Ectodermal cell (in vitro differentiated cells): ENCODE results near the gene SH2D3A.
"Not testable (repeated sequence)": the region's sequence is repeated elsewhere in the genome, so short reads cannot be mapped to it uniquely, and the experiment has no call there.

Experiments
- H3K27ac ChIP-seq: 2 replicates; pipeline ENCODE4 v1.7.0; 2013; ENCODE audit warnings: mild to moderate bottlenecking, low read depth, low read length; ENCODE audit not compliant: insufficient read depth, poor library complexity, severe bottlenecking
- H3K27me3 ChIP-seq: 2 replicates; pipeline ENCODE4 v1.7.0; 2013; ENCODE audit warnings: mild to moderate bottlenecking, low read length; ENCODE audit not compliant: insufficient read depth, control insufficient read depth, poor library complexity, severe bottlenecking
- H3K36me3 ChIP-seq: one replicate; pipeline ENCODE4 v1.7.0; 2013; ENCODE audit warnings: low read length; ENCODE audit not compliant: control insufficient read depth, insufficient read depth
- H3K4me1 ChIP-seq: one replicate; pipeline ENCODE4 v1.7.0; 2013; ENCODE audit warnings: low read length; ENCODE audit not compliant: control insufficient read depth, insufficient read depth
- H3K4me3 ChIP-seq: 2 replicates; pipeline ENCODE4 v1.7.0; 2013; ENCODE audit warnings: low read depth, low read length, control low read depth; ENCODE audit not compliant: insufficient read depth
- H3K9me3 ChIP-seq: 2 replicates; pipeline ENCODE4 v1.7.0; 2013; ENCODE audit warnings: mild to moderate bottlenecking, low read length, moderate library complexity; ENCODE audit not compliant: control insufficient read depth
- WGBS, 2 experiments: methylation state at CpG; one replicate each; pipeline ENCODE4 v1.1.7; 2013; ENCODE audit warnings: missing lambda C conversion rate in 2 of 2; 5-methylcytosine and 5-hydroxymethylcytosine counted together

Gene SH2D3A

GRCh38 chr19:6802336-6803035 is 35.3 kb upstream of the SH2D3A start:
- no peaks in the 10 kb centered on the region for H3K9me3 ChIP-seq
- H3K27ac ChIP-seq = no peak overlapping the region
- no peaks in the 10 kb centered on the region for H3K4me1 ChIP-seq
- H3K27me3 ChIP-seq = no peaks in the 10 kb centered on the region
- 67 to 69% methylated on average over 9 of the region's 9 CpGs for WGBS, 2 experiments
- no peak overlapping the region for H3K4me3 ChIP-seq
- H3K36me3 ChIP-seq = no peaks in the 10 kb centered on the region

- WGBS, 2 experiments = 69 to 72% methylated on average over 17 to 19 of the region's 19 CpGs
- Histone ChIP-seq H3K9me3 (no peaks in the 10 kb centered on the region), H3K4me3 (no peak overlapping the region), H3K27me3 (no peaks in the 10 kb centered on the region), H3K4me1 (no peaks in the 10 kb centered on the region), H3K27ac (no peak overlapping the region), H3K36me3 (no peaks in the 10 kb centered on the region)
Observed at GRCh38 chr19:6801485-6802086, 34.4 kb upstream of the SH2D3A start.

GRCh38 chr19:6800991-6801484 is 33.8 kb upstream of the SH2D3A start:
- Histone ChIP-seq H3K27ac (no peak overlapping the region), H3K4me1 (no peaks in the 10 kb centered on the region), H3K9me3 (no peaks in the 10 kb centered on the region), H3K4me3 (no peak overlapping the region), H3K36me3 (no peaks in the 10 kb centered on the region), H3K27me3 (no peaks in the 10 kb centered on the region)
- 85 to 87% methylated on average over 10 of the region's 10 CpGs for WGBS, 2 experiments

- not testable (repeated sequence) for H3K4me3 ChIP-seq, H3K36me3 ChIP-seq, H3K9me3 ChIP-seq, H3K27me3 ChIP-seq, H3K27ac ChIP-seq, H3K4me1 ChIP-seq
- WGBS, 2 experiments = 80 to 82% methylated on average over 14 of the region's 14 CpGs
Observed at GRCh38 chr19:6800160-6800790, 33.0 kb upstream of the SH2D3A start.

- H3K9me3 ChIP-seq = peaks cover 2% of the 10 kb centered on the region
- WGBS, 2 experiments = 86 to 88% methylated on average over 9 of the region's 9 CpGs
Observed at GRCh38 chr19:6797646-6798045, 30.4 kb upstream of the SH2D3A start.

GRCh38 chr19:6796278-6796677 is 29.0 kb upstream of the SH2D3A start:
- Histone ChIP-seq H3K27me3 (no peaks in the 10 kb centered on the region), H3K4me3 (no peak overlapping the region)
- WGBS, 2 experiments = 71 to 79% methylated on average over 4 of the region's 4 CpGs

More at GRCh38 chr19:6797646-6798045, 30.4 kb upstream of the SH2D3A start:
- no peaks in the 10 kb centered on the region for H3K36me3 ChIP-seq
- H3K4me3 ChIP-seq = no peak overlapping the region
- H3K27ac ChIP-seq = no peak overlapping the region
- H3K4me1 ChIP-seq = no peaks in the 10 kb centered on the region
- H3K27me3 ChIP-seq = no peaks in the 10 kb centered on the region

GRCh38 chr19:6794686-6795431 is 27.6 kb upstream of the SH2D3A start:
- 78 to 79% methylated on average over 13 of the region's 13 CpGs for WGBS, 2 experiments
- peaks cover 6% of the 10 kb centered on the region for H3K9me3 ChIP-seq

More at GRCh38 chr19:6796278-6796677, 29.0 kb upstream of the SH2D3A start:
- no peaks in the 10 kb centered on the region for H3K36me3 ChIP-seq
- no peaks in the 10 kb centered on the region for H3K4me1 ChIP-seq
- H3K27ac ChIP-seq = no peak overlapping the region
- H3K9me3 ChIP-seq = peaks cover 6% of the 10 kb centered on the region

GRCh38 chr19:6793973-6794372 is 26.7 kb upstream of the SH2D3A start:
- Histone ChIP-seq H3K4me3 (no peak overlapping the region), H3K36me3 (no peaks in the 10 kb centered on the region), H3K27ac (no peak overlapping the region), H3K4me1 (no peaks in the 10 kb centered on the region), H3K9me3 (peaks cover 6% of the 10 kb centered on the region), H3K27me3 (no peaks in the 10 kb centered on the region)
- WGBS, 2 experiments = 85% methylated on average over 4 to 5 of the region's 5 CpGs

More at GRCh38 chr19:6794686-6795431, 27.6 kb upstream of the SH2D3A start:
- no peaks in the 10 kb centered on the region for H3K36me3 ChIP-seq
- H3K4me1 ChIP-seq = no peaks in the 10 kb centered on the region
- H3K4me3 ChIP-seq = no peak overlapping the region
- no peak overlapping the region for H3K27ac ChIP-seq
- H3K27me3 ChIP-seq = no peaks in the 10 kb centered on the region

- WGBS, 2 experiments = 80 to 85% methylated on average over 2 to 4 of the region's 4 CpGs
Observed at GRCh38 chr19:6793411-6793810, 26.2 kb upstream of the SH2D3A start.

GRCh38 chr19:6791237-6791636 is 24.0 kb upstream of the SH2D3A start:
- Histone ChIP-seq H3K4me3 (no peak overlapping the region), H3K36me3 (no peaks in the 10 kb centered on the region), H3K9me3 (peaks cover 6% of the 10 kb centered on the region), H3K4me1 (no peaks in the 10 kb centered on the region), H3K27ac (no peak overlapping the region), H3K27me3 (no peaks in the 10 kb centered on the region)
- WGBS, 2 experiments = 49 to 56% methylated on average over 6 of the region's 6 CpGs

More at GRCh38 chr19:6793411-6793810, 26.2 kb upstream of the SH2D3A start:
- Histone ChIP-seq H3K4me1 (no peaks in the 10 kb centered on the region), H3K36me3 (no peaks in the 10 kb centered on the region), H3K4me3 (no peak overlapping the region), H3K9me3 (peaks cover 6% of the 10 kb centered on the region), H3K27ac (no peak overlapping the region), H3K27me3 (no peaks in the 10 kb centered on the region)
